Motor neuron (in vitro differentiated cells): ENCODE data around the gene ZNF436. TPM values are rescaled to one million over a fixed set of nuclear protein-coding genes. Genes with fewer than 3 reads are reported as not detected.

Source experiments
- ATAC-seq, 8 experiments: fragments of 200-7000 bp; cut with Tn5 transposase; replicated peaks in 6 of 8; 2 replicates each; pipeline ENCODE4 v1.8.0; 2021; ENCODE audit warnings: mild to moderate bottlenecking in 8 of 8, moderate library complexity in 8 of 8
- H3K27ac ChIP-seq, 2 donors: fragments of 250-450 bp; sonication (Bioruptor Pico); 2 replicates each; pipeline ENCODE4 v1.9.0; 2021; ENCODE audit warnings: antibody characterized with exemption in 2 of 2, mild to moderate bottlenecking in 2 of 2, moderate library complexity in 1 of 2
- H3K4me1 ChIP-seq, 2 donors: fragments of 250-450 bp; sonication (Bioruptor Pico); replicated peaks in 1 of 2; 2 replicates each; pipeline ENCODE4 v1.6.1; 2021; ENCODE audit warnings: antibody characterized with exemption in 2 of 2, mild to moderate bottlenecking in 2 of 2, moderate library complexity in 1 of 2
- H3K4me3 ChIP-seq, 5 donors: fragments of 250-450 bp; sonication (Bioruptor Pico); 2 replicates each; pipeline ENCODE4 v1.9.0; 2021; ENCODE audit warnings: antibody characterized with exemption in 5 of 5, mild to moderate bottlenecking in 5 of 5, moderate library complexity in 4 of 5
- WGBS, 10 experiments: fragments of 450-650 bp; shearing (Covaris generic); methylation state at CpG; one replicate each; pipeline ENCODE4 v1.0.0; 2022; 5-methylcytosine and 5-hydroxymethylcytosine counted together
- in situ Hi-C, 9 experiments: fragments of 400-800 bp; cut with MboI; loops; one replicate each; pipeline ENCODE4 v1.15.0; 2021; ENCODE audit warnings: low sequenced_read_pairs in 9 of 9, low pct_unique_long_range_greater_than_20kb in 2 of 9; ENCODE audit not compliant: unreplicated experiment in 9 of 9
- total RNA-seq, 8 experiments: library from RNA; unstranded; fragments of 300-600 nt; gene quantifications; 2 replicates each; pipeline versions ENCODE4 v1.2.3 to v1.2.4, GENCODE V29; 2022

Gene ZNF436
- total RNA-seq, 8 experiments from 2014 or later: 7.2 to 76.9 (median 27.5) TPM

DNA sequence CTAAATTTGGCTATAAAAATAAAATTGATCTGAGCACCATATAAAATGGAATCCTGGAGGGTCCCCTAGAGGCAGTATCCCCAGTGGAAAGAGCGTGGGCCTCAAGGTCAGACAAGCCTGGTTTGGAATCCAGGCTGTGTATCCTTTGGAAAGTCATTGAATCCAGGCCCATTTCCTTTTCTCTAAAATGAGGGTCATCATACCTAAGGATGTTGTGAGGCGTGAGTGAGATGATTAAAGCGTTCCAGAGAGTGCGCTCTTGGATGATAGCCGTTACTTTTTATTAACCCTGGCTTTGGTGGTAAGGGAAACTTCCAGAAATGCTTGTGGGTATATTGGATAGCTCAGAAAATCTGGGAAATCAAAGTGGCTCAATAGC is 683 bp upstream of the ZNF436 start:
- no peak for ATAC-seq
- WGBS, 10 experiments: 0 to 80% (median 36%) methylated on average over 1 to 5 of the region's 5 CpGs; no CpG with 5 or more reads in 2 of the 10 experiments
- in situ Hi-C loops: no loop called here
- H3K4me3 ChIP-seq: peak overlapping the region; percentile 60 to 87 (median 76)
- H3K4me1 ChIP-seq: peaks cover 29 to 40% of the 10 kb centered on the region in 2 donors
- H3K27ac ChIP-seq: peak overlapping the region; percentile 90 to 95

DNA sequence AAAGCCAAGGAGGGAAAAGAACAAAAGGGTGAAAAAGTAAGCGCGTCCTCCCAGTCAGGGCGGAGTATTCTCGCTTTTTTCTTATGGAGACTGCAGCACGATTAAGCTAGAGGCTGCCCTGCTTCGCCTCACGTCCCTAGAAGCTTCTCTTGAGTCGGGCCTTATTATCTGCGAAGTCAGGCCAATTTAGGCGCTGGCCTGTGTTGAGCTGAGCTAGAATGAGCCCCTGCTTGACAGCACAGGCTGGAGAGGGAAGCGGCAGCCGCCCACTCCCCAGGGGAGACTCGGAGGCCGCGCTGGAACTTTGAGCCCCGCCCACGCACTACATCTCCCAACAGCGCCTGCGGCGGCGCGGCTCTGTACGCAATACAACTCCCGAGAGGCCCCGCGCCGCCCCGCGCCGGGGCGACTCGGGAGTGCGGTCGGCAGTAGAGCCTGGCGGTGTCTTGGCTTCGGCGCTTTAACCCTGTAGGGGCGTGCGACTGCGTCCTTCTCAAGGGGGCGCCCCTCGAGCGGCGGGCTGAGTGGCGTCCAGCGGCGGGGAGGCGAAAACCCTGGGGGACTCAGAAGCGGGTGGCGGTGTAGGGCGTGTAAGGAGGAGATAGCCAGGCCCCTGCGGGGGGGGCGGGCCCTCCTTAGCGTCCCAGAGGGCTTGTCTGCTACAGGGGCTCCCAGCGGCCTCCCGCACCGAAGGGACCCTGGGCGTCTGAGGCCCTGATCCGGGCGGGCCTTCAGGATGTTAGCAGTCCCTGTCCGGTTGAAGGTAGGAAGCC is 888 bp downstream of the ZNF436 start:
- peak overlapping the region; percentile 90 to 95 for H3K27ac ChIP-seq
- peaks cover 29 to 38% of the 10 kb centered on the region in 2 donors for H3K4me1 ChIP-seq
- peak; percentile 60 to 81 (median 77) for ATAC-seq
- in situ Hi-C loops: no loop called here
- peak overlapping the region; percentile 60 to 87 (median 76) for H3K4me3 ChIP-seq
- 0 to 12% (median 0%) methylated on average over 1 to 10 of the region's 61 CpGs; no CpG with 5 or more reads in 3 of the 10 experiments for WGBS, 10 experiments

DNA sequence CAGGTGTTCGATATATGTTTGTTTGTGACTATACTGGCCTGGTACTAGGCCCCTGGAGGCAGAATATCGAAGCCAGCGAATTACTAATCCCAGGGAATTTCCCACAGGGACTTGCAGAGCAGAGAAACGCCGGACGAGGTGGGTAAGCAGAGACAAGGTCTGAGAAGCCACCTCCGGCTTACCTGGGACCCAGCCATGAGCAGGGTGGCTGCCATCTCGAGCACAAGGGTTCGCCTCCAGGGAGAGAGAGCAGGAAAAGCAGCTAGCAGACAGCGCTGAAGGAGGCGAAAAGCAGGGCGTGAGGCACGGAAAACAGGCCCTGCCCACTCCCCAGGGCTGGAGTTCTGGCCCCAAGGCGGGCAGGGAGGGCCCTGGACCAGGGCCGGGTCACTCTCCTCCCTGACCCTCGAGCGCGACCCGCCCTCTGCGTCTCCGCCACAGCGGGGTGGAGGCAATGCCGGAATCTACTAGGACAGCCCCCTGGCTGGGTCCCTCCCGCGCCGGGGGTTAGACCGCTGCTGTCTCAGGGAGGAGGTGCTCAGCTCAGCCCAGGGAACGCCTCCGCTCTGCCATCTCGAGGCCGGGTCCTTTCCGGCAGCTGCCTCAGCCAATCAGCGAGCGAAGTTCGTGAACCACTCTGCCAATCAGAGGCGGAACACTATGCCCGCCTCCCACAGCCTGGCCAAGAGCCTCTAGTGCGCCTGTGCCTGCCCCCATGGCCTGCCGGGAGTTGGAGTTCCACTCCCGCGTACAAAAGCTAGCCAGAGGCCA is 1.7 kb downstream of the ZNF436 start:
- H3K4me1 ChIP-seq: peaks cover 29 to 32% of the 10 kb centered on the region in 2 donors
- ATAC-seq: peak; percentile 82 to 91 (median 84)
- in situ Hi-C loops: no loop called here
- H3K27ac ChIP-seq: peak overlapping the region; percentile 90 to 95
- H3K4me3 ChIP-seq: peak overlapping the region; percentile 60 to 87 (median 76)
- 0 to 80% (median 4%) methylated on average over 1 to 24 of the region's 41 CpGs; no CpG with 5 or more reads in 1 of the 10 experiments for WGBS, 10 experiments

DNA sequence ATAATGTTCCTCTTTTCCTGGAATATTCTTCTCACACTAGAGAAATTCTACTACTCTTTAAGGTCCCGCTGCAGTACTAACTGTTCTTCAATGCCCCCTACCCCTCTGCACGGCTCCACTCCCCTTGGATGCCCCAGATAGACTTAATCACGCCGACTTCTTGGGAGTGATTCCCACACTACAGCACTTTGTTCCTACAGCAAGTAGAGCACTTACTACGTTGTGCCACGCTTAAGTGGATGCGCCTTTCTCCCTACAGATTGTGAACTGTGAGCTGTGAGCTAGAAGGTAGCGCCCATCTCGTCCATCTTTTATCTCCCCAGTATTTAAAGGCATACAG is 2.2 kb downstream of the ZNF436 start:
- Histone ChIP-seq H3K4me3 (peak overlapping the region; percentile 60 to 87 (median 76)), H3K4me1 (peaks cover 29 to 30% of the 10 kb centered on the region in 2 donors), H3K27ac (peak overlapping the region; percentile 60 to 68)
- in situ Hi-C loops: no loop called here
- 48 to 83% (median 60%) methylated on average over 2 to 9 of the region's 9 CpGs; no CpG with 5 or more reads in 3 of the 10 experiments for WGBS, 10 experiments
- no peak for ATAC-seq

DNA sequence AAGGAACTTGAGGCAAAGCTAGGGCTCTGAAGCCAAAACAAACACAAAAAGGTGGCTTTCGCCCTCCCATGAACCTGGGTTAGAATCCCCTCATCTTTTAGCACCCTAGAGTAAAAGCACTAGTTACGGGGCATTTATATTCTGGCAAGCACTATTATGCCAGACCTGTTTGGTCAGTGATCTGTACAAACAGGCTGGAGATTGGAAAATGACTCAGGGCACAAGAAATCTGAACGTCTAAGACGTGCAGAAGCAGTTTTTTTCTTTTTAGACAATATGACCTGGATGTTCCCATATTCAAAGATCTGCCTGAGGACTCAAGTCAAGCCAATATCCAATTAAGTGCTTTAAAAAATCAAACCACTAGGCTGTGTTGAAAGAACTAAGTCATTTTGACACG is 3.0 kb downstream of the ZNF436 start:
- peak overlapping the region in 1 of 5 donors; percentile 60 for H3K4me3 ChIP-seq
- H3K4me1 ChIP-seq: peaks cover 22% of the 10 kb centered on the region in 2 donors
- WGBS, 10 experiments: 78 to 100% (median 100%) methylated on average over 1 to 5 of the region's 5 CpGs; no CpG with 5 or more reads in 1 of the 10 experiments
- ATAC-seq: no peak
- in situ Hi-C loops: no loop called here
- no peak overlapping the region for H3K27ac ChIP-seq

DNA sequence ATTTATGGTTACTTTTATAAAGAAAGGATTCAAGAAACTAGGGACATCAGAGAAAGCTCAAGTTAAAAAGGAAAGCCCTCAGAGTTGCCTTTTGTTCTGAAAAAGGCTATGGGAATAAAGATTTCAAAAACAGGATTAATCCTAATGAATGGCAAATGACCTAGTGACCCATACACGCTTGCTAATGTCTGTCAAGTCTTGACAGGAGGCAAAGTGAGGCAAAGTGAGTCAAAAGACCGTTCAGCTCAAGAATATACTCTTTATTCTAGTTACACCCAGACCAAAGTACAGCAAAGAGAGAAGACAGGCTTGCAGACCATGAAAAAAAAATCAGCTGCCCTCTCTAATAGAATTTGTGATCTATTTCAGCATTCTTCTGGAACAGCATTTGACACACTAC is 3.5 kb downstream of the ZNF436 start:
- peaks cover 17 to 18% of the 10 kb centered on the region in 2 donors for H3K4me1 ChIP-seq
- in situ Hi-C loops: no loop called here
- no peak for ATAC-seq
- no peak overlapping the region for H3K4me3 ChIP-seq
- WGBS, 10 experiments: 47 to 100% (median 68%) methylated on average over 1 to 2 of the region's 2 CpGs; no CpG with 5 or more reads in 1 of the 10 experiments
- no peak overlapping the region for H3K27ac ChIP-seq

DNA sequence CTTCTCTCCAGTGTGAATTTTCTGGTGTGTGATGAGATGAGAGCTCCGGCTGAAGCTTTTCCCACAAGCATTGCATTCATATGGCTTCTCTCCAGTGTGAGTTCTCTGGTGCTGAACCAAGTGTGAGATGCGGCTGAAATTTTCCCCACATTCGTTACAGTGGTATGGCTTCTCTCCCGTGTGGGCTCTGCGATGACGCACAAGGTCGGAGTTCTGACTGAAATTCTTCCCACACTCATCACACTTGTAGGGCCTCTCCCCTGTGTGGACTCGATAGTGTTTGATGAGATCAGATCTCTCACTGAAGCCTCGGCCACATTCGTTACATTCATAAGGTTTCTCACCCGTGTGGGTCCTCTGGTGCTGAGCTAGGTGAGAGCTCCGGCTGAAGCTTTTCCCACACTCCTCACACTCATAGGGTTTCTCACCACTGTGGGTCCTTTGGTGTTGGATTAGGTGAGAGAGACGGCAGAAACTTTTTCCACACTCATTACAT is 7.4 kb downstream of the ZNF436 start:
- in situ Hi-C loops: no loop called here
- Histone ChIP-seq H3K4me3 (no peak overlapping the region), H3K27ac (no peak overlapping the region), H3K4me1 (peaks cover under 1 to 8% of the 10 kb centered on the region in 2 donors)
- WGBS, 10 experiments: 88 to 100% (median 99%) methylated on average over 2 to 11 of the region's 13 CpGs; no CpG with 5 or more reads in 3 of the 10 experiments
- ATAC-seq: peak in 3 of 8 experiments; percentile 3 to 24 (median 23)

DNA sequence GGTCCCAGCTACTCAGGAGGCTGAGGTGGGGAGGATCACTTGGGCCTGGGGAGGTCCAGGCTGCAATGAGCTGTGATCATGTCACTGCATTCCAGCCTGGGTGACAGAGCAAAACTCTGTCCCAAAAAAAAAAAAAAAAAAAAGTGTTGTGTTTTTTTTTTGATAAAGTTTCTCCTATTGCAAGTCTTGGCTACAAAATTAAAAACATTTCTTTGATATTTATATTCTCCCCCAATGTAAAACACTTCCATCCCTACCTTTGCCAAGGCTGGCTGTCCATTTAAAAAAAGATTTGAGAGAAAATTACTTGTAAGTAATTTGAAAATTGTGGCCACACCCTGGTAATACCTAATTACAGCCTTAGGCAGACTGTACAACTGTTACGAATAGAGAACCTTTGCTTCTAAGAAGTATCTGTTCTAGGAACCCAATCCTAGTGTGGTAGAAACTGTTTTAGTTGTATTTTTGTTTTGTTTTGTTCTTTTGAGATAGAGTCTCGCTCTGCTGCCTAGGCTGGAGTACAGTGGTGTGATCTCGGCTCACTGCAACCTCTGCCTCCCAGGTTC is 11.2 kb downstream of the ZNF436 start:
- Histone ChIP-seq H3K4me1 (peaks cover 0 to 10% of the 10 kb centered on the region in 2 donors), H3K27ac (no peak overlapping the region), H3K4me3 (no peak overlapping the region)
- in situ Hi-C loops: no loop called here
- ATAC-seq: peak in 2 of 8 experiments; percentile 16 to 55
- 71 to 100% (median 100%) methylated on average over 1 to 3 of the region's 3 CpGs for WGBS, 10 experiments

DNA sequence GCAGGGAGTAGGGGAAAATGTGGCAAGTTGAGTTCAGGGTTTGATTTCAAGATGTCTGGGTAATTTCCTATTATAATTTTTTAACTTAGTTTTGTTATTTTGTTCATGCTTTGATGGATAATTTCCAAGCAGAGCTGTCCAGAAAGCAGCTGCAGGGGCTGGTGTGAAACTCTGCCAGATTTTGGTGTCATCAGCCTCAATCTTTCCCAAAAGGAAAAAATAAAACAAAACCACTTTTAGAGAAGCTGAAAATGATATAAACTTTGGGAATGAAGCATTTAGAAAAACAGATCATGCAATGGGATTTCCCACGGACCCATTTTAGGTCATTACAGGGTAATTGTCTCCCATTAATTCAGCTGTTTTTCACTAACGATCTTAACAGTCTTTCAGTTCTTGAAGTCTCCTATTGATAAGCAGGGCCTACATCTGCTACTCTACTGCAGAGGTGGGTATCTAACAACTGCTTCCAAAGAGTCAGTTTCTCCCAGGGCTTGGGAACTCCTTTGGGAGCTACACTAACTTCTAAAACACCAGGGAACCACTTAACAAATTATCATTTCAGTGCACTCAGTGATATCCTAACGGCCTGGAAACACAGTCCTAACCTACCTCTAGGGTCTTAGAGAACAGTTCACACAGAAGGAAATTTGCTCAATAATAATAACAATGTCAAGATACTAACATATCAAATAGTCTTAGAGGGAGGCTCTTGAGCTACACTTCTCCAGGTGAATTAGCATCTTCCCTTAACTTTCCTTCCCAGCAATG is 12.3 kb downstream of the ZNF436 start:
- H3K4me1 ChIP-seq: peaks cover 0 to 10% of the 10 kb centered on the region in 2 donors
- no peak for ATAC-seq
- no peak overlapping the region for H3K27ac ChIP-seq
- in situ Hi-C loops: no loop called here
- H3K4me3 ChIP-seq: no peak overlapping the region
- WGBS, 10 experiments: 0 to 22% (median 16%) methylated on average over 1 to 3 of the region's 3 CpGs

DNA sequence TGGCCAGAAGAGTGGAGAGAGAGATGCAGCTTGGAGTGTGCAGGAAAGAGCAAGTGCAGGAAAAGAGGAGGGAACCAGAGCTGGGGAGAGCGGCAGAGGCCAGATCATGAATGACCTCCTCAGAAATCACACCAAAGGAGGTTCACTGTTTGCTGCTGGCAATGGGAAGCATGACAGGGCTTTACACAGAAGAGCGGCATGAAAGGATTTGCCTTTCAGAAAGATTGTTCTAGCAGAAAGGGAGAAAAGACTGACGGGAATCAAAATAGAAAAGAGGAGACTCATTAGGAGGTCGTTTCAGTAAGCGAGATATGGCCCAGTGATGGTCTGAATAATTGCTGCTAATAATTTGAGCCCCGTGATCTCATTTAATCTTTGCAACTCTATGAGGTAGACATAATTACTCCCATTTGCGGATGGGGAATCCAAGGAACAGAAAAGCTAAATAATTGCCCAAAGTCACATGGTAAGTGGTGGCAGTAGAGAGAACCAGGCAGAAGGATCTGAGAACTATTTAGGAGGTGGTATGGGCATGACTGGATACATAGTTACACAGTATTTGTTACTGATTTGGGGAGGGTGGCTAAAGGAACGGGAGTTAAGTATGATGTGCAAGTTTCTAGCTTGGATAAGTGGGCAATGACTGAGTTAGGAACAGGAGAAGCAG is 13.0 kb downstream of the ZNF436 start:
- in situ Hi-C loops: no loop called here
- H3K4me3 ChIP-seq: no peak overlapping the region
- peak in 4 of 8 experiments; percentile 81 to 86 (median 84) for ATAC-seq
- H3K27ac ChIP-seq: no peak overlapping the region
- 26 to 83% (median 48%) methylated on average over 5 to 8 of the region's 8 CpGs for WGBS, 10 experiments
- H3K4me1 ChIP-seq: peaks cover 0 to 10% of the 10 kb centered on the region in 2 donors

DNA sequence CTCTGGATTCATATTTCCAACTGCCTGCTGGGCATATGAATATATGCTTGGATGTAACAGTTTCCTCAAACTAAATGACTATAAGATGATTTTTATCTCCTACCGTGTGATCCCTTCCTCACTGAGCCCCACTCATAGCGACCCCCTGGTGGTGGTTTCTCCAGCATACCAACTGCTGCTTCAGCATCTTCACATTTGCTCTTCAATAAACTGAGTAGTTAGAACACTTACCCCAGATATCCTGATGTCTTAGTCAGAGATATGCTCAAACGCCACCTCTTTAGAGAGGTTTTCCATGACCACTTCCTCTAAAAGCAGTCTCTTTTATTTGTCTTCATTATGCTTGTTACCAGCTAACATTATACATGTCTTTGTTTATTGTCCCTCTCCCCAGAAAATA is 15.4 kb downstream of the ZNF436 start:
- in situ Hi-C loops: no loop called here
- ATAC-seq: peak in 1 of 8 experiments; percentile 73
- WGBS, 10 experiments: 0 to 100% (median 55%) methylated on average over 1 to 3 of the region's 3 CpGs; no CpG with 5 or more reads in 1 of the 10 experiments

More for the DNA sequence above, 15.4 kb downstream of the ZNF436 start:
- peaks cover 0 to 10% of the 10 kb centered on the region in 2 donors for H3K4me1 ChIP-seq
- no peak overlapping the region for H3K4me3 ChIP-seq
- H3K27ac ChIP-seq: no peak overlapping the region
